ENCODE data around the gene ZNF181.
A peak's percentile ranks its signal among the peaks of the same experiment; 100 is the strongest.

Gene ZNF181

DNA sequence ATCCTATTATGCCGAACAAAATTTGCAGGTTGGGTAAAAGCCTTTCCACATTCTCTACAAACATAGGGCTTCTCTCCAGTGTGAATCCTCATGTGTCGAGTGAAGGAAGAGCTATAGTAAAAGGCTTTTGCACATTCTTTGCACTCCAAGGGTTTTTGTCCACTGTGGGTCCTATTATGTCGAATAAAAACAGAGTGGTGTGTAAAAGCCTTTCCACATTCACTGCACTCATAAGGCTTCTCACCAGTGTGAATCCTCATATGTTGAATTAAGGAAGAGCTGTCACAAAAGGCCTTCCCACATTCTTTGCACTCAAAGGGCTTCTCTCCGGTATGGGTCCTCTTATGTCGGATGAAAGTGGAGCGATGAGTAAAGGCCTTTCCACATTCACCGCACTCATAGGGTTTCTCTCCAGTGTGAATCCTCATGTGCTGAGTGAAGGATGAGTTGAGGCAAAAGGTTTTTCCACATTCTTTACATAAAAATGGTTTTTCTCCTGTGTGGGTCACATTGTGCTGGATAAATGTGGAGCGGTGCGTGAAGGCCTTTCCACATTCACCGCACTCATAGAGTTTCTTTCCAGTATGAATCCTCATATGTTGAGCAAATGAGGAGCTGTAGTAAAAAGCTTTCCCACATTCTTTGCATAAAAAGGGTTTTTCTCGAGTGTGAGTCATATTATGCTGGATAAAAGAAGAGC lies 25.3 kb downstream of the ZNF181 start:
- no peak for DNase-seq (ENCODE audit: low spot score)

GRCh38 chr19:34766386-34766785 lies 32.3 kb downstream of the ZNF181 start:
- no peak for DNase-seq (ENCODE audit: low spot score)

DNA sequence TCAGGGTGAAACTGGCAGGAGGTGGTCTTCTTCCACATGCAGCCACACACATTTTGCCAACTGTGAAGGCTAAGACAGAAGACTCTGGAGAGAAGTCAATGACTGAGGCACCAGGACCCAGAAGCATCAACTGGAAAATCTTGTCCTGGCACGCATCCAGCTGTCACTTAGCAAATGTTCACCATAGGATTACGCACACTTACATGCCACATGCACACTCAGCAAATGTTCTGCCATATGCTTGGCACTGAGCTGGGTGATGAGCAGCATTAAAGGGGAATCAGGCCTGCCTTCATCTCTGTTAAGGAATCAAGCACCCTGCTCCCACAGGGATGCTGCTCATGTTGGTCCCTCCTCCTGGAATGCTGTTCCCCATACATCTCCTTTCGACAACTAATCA lies 33.9 kb downstream of the ZNF181 start:
- no peak for DNase-seq (ENCODE audit: low spot score)

- peak; percentile 93 for DNase-seq (ENCODE audit: low spot score)
Measured at GRCh38 chr19:34772697-34773554, 38.9 kb downstream of the ZNF181 start, which contains the start of gene ZNF599. ZNF599 (minus strand) TSS chr19:34773215; CDS start chr19:34772841, 374 bp downstream.

DNA sequence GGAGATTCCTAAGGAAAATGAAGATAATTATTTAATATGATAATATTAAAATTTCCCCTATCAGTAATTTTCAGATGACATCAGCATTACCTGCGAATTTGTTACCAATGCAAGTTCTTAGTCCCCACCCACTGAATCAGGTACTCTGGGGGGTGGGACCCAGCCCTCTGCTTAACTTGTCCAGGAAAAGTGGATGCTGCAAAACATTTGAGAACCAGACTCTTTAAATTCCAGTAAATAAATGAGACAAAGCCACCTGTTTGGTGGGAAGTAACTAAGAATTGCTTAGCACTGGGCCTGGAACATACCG lies 39.5 kb downstream of the ZNF181 start:
- no peak for DNase-seq (ENCODE audit: low spot score)

- no peak for DNase-seq (ENCODE audit: low spot score)
Measured at GRCh38 chr19:34774857-34775256, 40.8 kb downstream of the ZNF181 start.

- DNase-seq (ENCODE audit: low spot score), result no peak
Measured at GRCh38 chr19:34778342-34778741, 44.3 kb downstream of the ZNF181 start.

GRCh38 chr19:34779652-34780051 lies 45.6 kb downstream of the ZNF181 start:
- DNase-seq (ENCODE audit: low spot score), result no peak

DNA sequence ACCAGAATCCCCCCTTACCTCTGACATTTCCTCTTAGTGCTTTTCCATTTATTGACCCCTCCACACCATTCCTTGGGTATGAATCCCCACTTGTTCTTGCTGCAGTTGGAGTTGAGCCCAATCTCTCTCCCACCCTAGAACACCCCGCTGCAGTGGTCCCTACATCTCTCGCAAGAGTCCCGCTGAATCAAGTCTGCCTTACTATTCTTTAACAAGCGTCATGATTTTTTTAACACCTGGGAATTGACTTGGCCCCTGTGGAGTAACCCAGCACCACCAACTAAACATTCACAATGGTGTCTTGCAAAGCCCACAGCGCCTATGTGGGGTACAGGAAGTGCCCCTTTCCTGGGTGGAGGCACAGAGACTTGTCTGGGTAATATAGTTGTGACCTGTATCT lies 52.2 kb downstream of the ZNF181 start:
- DNase-seq (ENCODE audit: low spot score), result no peak

DNA sequence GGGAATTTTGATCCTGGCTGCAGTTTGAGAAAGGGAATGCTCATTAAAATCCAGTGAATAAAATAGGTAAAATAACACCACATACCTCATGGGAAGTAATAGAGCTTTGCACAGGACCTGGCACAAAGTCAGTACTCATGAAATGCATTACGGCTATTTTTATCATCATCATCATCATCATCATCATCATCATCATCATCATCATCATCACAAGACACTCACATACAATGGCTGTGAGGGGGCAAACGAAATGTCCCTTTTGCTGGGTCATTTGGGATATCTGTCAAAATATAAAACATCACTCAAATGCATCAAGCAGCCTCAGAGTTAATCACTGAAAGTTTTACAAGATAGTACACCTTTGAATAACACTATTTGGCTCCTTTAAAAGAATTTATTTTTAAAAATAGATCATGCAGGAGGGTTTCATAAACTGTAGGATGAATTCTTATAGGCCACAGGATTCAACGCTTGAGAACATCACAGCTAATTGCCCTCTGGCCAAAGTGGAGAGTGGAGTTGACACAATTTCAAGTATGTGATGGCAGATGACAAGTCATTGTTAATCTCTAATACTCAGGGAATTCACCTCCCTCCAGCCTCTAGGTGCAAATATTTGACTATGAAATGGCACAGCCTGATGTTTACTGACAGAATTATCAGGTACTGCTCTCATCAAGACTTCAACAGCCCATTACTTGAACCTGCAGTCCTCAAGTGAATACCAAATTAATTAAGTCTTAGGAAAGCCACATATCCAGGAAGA lies 53.2 kb downstream of the ZNF181 start:
- DNase-seq (ENCODE audit: low spot score), result no peak

- no peak for DNase-seq (ENCODE audit: low spot score)
Measured at GRCh38 chr19:34788074-34788473, 54.0 kb downstream of the ZNF181 start.

DNA sequence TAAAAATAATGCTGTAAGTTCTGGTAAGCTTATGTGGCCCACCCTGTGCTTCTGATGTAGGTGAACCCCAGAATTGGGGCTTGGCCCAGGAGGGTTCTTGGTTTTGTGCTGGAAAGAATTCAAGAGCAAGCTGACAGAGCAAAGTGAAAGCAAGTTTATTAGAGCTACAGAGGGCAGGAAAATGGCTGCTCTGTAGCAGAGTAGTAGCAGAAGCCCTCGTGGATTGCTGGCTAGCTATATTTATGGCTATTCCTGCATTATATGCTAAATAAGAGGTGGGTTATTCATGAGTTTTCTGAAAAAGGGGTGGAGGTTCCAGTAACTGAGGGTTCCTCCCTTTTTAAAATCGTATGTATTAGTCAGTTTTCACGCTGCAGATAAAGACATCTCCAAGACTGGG lies 59.5 kb downstream of the ZNF181 start:
- peak; percentile 6 for DNase-seq (ENCODE audit: low spot score)

- no peak for DNase-seq (ENCODE audit: low spot score)
Measured at GRCh38 chr19:34794066-34794960, 60.3 kb downstream of the ZNF181 start.

Measured in SW480 (cell line).